NCI-H146 treated with DMSO at 0.1 percent for 48 hours (cell line): ENCODE data around the gene CLIC1.

Experiments
- DNase-seq: peaks from one replicate; lab custom pipeline; 2025; ENCODE audit not compliant: unreplicated experiment; lab: John Stamatoyannopoulos, UW

Gene CLIC1

DNA sequence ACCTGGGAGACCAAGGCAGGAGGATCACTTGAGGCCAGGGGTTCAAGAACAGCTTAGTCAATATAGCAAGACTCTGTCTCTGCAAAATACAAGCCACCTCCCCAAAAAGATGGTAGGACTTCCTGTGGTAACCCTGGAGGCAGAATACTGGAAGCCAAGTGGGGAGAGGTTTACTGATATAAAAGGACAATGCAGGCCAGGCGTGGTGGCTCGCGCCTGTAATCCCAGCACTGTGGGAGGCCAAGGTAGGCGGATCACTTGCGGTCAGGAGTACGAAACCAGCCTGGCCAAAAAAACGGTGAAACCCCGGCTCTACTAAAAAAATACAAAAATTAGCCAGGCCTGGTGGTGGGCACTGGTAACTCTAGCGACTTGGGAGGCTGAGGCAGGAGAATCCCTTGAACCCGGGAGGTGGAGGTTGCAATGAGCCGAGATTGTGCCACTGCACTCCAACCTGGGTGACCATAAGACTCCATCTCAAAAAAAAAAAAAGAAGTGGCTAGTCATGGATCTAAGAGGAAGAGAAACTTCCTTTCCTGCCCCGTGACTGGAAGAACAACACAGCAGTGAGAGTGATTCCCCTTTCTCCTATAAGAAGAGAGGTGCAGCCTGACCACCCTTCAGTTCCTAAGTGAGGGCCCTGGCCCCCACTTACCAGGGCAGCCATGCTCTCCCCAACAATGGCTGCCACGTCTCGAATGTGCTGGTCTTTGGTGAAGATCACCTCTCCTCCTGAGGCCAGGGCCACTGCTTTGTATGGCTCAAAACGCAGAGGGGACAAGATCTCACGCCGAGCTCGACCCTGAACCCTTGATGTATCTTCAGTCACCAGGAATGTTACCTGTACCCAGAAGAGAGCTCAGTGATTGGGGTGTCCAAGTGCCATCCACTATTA, 32.3 kb upstream of the CLIC1 start:
- DNase-seq, result no peak

DNA sequence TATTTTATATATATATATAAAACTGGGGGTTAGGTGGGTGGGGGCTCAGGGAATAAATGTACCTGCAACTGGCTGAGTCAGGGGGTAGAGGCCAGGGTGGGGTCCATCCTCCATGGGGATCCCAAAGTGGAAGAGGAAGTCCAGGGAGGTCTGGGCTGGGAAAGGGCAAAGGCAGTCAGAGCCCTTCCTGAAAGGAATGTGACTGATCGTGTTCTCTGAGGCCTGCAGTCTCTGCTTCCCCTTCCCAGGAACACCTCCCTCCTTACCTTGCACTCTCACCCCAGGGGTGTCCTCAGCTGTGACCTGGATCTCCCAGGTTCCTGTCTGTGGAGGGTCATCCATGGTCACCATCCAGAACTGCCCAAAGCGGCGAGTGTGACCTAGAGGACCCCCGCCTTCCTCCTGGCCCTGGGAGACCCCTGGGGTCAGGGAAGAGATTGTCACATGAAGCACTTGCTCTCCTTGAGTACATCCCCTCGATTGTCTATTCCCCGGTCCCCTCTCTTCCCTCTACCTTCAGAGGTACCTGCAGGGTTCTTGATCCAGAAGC, 30.8 kb upstream of the CLIC1 start:
- DNase-seq, result no peak

DNA sequence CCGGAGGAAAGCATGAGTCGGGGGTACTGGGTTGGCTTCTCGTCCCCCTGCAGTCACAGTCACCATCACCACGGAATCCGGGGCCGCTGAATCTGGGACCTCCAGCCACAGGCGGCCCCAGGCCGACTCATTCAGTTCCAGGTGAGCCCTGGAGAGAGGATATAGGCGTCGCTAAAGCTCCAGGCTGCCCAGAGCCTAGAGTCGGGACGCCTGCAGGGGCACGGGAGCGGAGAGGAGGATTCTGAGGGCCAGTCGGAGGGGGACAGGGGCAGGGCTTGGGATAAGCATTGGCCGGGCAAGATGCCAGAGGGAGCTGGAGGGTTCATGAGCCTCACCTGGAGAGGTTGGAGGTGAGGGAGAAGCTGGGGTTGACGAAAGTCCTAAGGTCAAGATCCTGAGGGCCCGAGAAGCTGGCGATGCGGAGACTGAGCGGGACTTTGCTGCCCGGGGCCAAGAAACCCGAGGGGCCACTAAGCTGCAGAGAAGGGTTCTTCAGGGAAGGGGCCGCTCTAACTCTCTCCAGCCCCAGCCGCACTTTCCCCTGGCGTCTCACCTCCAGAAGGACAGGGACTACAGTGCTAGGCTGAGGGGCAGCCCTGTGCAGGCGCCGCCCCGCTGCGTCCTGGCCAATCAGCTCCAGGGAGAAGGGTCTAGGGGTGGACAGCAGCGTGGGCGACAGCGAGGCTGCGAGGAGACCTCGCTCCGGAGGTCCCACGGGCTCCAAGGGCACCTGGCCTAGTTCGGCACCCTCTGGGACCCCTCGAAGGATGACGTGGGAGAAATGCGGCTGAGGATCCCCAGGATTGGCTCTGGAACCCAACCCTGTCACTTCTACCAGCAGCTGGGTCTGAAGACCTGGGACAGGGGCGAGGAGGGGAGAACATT, 29.8 kb upstream of the CLIC1 start:
- DNase-seq, result no peak

DNA sequence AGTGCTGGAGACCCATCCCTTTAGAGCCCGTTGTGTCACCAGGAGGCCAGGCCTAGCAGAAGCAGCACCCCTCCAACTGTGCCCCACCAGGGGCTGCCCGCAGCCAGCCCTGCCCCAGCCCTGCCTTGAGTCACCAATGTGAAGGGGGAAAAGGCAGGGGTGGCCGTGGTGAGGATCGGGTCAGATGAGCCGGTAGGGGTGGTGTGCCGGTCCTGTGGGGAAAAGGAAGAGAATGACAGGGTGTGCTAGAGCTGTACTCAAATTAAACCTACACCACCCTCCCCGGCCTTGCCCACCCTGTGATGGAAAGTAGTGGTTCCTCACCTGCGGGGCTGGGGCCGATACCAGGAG, 29.2 kb upstream of the CLIC1 start:
- no peak for DNase-seq

DNA sequence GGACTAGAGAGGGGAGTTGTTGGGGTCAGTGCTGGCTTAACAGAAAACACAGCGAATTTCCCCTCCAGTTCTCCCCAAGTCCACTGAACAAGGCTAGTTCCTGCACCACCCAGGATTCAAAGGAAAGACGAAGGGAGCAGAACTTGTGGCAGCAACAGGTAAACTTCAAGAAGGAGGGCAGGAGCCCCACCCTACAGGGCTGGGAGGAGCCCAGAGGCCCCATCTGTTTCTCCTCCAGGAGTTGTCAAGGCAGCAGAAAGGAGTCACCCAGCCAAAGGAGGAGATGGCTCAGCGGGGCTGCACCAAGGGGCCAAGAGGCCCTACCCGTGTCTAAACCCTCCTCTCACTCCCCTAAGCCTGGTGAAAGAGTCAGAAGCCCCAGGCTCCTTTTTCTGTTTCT, 27.9 kb upstream of the CLIC1 start:
- DNase-seq, result no peak

DNA sequence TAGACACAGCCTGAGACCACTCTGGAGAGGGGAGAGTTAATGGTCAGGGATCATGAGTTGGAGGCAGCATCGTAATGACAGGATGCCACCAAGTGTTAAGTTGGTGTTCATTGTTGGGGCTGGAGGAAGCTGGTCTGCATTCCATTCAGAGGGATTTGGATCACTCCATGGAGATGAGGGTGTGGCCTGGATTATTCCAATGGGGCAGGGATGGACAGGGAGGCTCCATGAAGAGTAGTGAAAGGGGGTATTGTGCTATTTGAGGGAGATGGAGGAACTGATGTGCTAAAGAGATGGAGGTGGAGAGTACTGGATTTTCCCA, 27.2 kb upstream of the CLIC1 start:
- DNase-seq, result no peak

DNA sequence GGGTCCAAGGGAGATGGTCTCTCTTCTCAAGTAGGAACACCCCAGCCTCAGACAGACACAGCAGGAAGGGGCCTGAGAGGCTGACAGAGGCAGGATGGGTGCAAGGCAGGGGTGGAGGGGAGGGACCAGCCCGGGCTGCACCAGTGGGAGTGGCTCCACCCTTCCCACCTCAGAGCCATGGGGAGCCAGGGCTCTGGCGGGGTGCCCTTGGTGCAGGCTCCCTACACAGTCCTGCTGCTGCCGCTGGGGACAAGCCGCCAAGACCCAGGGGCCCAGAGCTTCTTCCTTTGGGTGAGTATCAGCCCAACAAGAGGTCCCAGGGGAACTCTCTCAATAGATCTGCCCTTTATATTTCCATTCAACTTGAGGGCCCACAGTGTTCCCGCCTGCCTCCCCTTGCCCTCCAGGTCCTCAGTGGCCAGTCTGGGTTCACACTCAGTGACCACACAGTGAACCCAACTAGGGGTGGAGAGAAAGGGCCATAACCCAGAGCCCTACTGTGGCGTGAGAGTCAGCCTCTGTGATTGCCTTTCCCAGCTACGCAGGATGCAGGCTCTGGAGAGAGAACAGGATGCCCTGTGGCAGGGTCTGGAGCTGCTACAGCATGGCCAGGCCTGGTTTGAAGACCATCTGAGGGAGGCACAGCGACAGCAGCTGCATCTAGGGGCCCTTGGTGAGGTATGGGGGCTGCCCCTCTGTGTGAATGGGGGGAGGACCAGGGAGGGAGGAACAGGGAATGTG, 26.7 kb upstream of the CLIC1 start:
- DNase-seq, result no peak

DNA sequence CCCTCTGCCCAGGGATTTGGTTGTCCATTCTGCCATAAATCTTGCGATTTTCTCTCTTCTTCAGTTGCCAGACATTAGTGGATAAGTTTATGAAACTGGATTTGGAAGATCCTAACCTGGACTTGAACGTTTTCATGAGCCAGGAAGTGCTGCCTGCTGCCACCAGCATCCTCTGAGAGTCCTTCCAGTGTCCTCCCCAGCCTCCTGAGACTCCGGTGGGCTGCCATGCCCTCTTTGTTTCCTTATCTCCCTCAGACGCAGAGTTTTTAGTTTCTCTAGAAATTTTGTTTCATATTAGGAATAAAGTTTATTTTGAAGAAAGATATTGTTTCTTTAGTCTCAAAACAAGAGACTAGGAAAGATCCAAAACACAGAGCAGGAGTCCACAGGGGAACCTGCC, 26.0 kb upstream of the CLIC1 start, which contains the start of gene SAPCD1:
SAPCD1 (plus strand) TSS at position 301 of the 400 bp plus-strand sequence. CDS start 399 bp downstream, outside the sequence.
- DNase-seq, result no peak

DNA sequence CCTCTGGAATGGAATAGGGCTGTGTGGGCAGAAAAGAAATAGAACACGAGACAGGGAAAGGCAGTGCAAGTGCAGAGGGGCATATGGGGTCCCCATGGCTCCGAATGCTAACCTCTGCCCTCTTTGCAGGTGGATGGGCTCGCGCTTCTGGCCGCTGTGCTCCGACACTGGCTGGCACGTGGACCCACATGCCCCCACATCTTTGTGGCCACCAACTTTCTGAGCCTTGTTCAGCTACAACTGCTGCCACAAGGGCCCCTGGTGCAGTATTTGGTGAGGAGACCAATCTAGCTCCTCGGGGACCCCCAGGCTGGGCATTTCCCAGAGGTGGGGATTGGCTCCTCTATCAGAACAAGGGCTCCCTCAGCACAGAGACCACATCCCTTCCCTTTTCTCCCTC, 25.0 kb upstream of the CLIC1 start:
- no peak for DNase-seq

DNA sequence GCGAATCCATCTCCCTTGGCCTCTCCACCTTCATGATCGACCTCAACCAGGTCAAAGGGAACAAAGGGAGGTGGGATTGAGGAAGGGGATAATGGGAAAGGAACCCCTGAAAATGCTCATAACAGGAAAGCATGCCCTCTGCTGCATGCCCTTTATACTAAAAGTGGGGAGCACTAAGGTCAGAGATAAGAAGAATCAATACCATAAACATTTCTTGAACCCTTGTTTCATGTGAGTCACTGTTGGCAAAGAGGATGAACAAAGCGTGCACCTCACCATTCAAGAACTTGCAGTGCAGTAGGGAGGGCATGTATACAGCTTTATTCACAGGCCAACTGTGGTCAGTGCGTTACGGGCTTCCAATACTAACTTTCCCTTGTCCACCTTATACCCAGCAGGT, 24.5 kb upstream of the CLIC1 start:
- DNase-seq, result no peak

DNA sequence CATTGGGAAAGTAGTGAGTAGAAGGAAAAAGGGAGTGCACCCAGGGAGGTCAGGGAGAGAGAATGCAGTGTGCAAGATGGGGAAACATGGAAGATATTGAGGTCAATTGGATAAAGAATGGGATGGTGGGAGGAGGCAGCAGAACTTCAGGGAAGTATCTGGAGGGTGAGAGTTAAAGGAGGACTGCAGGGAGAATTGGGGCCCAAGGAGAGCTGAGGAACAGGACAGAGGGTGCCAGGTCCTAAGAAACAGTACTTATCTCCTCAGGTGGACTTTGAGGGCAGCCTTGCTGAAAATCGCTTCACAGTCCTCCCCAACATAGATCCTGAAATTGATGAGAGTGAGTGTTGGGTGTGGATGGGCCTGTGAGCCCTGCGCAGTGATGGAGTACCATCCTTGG, 22.0 kb upstream of the CLIC1 start:
- DNase-seq, result no peak

DNA sequence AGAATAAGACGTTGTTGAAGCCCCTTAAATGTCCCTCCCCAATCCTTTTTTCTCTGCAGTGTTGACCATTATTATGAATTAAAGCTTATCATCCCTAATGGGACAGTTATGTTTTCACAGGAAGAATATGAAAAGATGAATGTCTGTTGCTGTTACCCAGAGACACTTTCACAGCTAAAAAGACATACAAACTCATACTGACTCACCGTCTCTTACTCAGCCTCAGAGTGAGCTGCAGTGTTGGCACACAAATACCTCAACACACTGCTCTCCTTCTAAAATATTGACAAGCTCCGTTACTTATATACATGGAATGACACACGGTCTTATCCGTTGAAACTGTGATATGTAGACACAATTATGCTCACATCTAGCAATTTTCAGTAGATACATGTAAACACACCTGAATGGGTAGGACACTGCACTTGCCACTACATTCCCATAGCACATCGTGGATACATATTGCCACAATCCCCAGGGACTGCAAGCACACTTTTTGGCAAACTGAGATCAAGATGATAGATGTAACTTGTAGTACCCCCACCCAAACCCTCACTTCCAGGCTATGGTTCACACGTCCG, 16.5 kb upstream of the CLIC1 start:
- DNase-seq, result no peak

DNA sequence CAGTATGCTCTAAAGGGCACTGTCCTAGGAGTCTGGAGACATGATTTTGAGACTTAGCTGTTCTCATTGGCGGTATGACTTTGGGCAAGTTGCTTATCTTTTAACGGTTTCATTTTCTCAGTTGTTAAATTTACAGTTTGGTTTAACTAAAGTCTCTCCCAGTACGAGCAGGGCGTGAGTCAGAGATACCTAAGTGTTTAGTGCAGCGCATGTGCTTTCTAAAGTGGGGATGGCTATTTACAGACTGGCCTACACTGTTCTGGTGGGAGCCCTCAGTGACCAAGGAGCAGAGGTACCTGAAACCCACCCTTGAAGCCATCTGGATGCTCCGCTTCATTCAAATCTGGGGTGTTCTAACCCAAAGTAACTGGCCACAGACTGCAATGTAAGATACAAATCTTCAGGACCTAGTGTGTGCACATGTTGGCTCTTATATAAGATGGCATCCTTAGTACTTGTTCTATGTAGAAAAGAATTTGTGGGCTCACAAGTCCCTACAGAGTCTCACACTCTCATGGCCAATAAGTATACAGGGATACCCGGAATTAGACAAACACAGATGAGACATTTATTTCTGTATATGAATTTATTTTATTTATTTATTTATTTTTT, 14.2 kb upstream of the CLIC1 start:
- no peak for DNase-seq

DNA sequence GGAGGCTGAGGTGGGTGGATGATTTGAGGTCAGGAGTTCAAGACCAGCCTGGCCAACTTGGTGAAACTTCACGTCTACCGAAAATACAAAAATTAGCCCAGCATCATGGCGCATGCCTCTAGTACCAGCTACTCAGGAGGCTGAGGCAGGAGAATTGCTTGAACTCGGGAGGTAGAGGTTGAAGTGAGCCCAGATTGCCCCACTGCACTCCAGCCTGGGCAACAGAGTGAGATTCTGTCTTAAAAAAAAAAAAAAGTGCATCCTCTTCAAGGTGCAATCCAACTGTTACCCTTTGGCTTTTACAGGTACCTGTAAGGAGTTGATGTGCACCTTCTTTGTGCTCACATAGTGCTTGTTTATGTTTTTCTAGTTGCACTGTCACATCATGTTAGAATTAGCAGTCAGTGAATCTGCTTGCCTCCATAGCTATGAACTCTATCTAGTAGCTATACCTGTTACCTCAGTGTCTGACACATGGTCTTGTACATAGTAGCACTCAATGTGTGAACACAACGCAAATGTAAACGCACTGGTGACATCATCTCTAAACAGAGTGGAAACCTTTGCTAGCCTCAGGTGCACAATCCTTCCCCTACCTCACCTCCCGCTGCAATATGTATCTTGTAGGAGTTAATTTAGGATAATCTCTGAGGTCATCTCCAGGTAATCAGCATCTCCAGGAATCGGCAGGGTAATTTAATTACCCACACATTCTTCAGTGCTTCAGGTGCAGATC, 13.1 kb upstream of the CLIC1 start:
- DNase-seq, result no peak

DNA sequence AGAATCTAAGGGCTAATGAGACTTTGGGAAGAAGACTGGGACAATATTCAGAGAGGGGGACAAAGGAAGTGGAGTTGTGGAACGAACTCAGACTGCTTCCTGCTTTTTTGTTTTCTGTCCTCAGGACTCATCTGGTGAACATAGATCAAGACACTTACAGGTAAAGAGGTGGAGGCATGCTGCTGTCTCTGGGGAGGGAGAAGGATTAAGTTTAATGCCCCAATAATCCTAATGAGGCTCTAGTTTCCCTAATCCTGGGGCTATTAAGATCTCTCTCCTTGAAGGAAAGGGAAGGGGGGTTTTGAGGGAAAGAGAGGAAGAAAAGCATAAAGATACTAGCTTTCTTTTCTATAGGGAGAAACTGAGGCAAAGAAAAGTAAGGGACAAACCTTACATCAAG, 8.1 kb upstream of the CLIC1 start:
- DNase-seq, result no peak

DNA sequence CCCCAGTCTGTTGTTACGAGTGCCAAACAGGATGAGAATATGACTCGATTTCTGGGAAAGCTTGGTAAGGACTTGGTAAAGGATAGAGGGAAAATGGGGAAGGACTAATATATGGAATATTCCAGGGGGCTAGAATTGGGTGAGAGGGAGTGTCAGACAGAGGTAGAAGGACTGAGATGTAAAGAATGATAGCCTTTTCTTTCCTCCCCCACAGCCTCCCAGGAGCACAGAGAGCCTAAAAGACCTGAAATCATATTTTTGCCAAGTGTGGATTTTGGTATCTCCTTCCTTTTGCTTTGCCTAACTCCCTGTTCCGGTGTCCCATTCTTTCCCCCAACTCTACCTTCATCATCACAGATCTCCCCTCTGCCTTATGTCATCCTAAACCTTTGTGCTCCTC, 6.6 kb upstream of the CLIC1 start:
- DNase-seq, result no peak

DNA sequence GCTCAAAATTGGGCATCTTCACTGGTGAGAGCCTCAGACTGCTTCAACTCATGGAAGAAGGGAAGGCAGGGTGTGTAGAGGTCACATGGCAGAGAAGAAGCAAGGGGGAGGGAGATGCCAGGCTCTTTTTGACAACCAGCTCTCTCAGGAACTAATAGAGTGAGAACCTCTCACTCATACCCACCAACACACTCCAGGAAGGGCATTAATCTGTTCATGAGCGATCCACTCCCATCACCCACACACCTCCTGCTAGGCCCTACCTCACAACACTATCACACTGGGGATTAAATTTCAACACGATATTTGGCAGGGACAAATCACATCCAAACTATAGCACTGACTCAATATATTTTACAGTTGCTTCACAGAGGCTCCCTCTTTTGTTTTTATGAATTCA, 5.5 kb upstream of the CLIC1 start:
- DNase-seq, result no peak

DNA sequence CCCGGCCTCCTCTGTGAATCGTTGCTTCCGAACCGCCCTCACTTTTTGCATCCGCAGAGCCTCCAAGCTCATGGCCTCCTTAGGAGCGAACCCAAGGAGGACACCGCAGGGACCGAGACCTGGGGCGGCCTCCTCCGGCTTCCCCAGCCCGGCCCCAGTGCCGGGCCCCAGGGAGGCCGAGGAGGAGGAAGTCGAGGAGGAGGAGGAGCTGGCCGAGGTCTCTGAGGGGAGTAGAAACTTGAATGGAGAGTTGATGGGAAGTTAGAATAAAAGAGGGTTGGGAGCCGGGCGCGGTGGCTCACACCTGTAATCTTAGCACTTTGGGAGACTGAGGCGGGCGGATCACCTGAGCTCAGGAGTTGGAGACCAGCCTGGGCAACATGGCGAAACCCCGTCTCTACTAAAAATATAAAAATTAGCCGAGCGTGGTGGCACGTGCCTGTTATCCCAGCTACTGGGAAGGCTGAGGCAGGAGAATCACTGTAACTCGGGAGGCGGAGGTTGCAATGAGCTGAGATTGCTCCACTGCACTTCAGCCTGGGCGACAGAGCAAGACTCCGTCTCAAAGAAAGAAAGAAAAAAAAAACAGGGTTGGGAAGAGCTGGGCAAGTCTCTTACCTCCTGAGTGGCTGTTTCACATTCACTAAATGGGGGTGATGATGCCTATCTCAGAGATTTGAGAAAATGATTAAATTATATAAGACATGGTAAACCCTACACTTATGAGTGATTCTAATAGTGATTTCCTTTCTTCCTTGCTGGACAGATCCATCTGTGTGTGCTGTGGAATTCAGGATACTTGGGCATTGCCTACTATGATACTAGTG, 4.3 kb upstream of the CLIC1 start:
- DNase-seq, result no peak
